Suppressor macrophage treated with lipopolysaccharide for 4 hours (primary cell): ENCODE data around the gene TMTC1.

ENCODE experiments used
- DNase-seq: peaks from one replicate; pipeline ENCODE4 v3.0.0-alpha.2; 2020

The TMTC1 gene

DNA sequence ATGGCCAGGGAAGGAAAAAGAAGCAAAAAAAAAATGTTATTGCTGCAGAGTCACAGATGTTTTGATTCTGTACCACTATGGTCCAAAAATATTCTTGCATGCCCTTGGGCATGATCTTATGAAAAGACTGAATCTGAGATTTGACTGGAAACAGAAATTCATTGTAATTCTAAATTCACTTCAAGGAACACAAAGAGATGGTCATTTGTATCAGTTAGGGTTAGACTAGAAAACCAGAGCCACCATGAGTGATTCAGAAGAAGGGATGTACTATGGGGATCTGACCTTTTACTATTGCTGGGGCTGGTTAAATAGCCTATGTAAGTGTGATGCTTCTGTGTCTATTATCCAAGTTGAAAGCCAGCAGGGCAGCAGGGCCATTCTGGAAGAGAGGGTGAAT is 5.2 kb downstream of the TMTC1 start:
- no peak for DNase-seq

DNA sequence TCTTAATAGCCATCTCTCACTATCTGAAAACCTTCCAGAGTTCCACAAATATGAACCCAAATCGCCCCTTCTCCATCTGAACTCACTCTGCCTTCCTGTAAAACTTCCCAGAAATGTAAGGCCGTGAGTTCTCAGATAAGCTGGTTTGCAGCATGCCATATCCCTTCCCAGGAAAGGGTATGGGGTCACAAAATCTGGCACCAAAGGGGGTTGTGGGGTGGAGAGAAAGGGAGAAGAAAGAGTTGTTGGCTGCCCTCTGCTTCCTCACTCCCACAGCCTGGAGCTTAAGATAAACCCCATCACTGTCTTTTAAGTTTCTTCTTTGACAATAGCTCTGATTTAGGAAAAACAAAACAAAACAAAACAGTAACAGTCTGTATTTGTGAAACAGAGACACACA is 10.7 kb downstream of the TMTC1 start:
- no peak for DNase-seq

DNA sequence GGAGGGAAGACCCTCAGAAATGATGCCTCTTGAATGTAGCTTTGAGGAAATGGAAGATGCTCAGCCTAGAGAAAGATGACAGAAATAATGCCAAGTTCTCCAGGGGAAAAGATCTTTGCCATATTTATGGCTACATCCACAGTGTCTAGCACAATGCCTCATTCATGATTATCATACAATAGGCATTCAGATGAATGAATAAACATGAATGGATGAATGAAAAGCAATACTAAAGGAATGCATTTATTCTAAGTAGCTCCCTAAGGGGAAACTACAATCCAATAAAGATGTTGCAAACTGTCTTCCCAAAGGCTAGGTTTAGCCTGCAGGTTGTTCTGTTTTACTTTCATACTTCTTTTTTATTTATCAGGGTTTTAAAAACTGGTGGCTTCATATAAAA is 12.0 kb downstream of the TMTC1 start:
- no peak for DNase-seq

DNA sequence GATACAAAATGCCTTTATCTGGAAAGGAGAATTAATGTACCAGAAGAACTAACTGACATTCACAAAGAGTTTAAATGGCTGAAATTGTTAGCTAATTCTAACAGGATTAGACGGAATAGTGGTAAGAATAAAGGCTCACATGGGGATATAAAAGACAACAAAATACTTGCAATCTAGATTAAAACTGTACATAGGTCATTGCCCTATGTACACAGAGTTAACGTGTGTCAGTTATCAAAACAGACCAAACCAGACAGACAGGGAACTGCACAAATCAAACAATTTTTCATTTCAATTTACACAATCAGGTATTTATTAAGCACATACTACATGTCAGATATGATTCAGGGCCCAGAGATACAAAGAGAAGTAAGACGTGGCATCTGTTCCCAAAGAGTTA is 12.6 kb downstream of the TMTC1 start:
- DNase-seq = no peak

DNA sequence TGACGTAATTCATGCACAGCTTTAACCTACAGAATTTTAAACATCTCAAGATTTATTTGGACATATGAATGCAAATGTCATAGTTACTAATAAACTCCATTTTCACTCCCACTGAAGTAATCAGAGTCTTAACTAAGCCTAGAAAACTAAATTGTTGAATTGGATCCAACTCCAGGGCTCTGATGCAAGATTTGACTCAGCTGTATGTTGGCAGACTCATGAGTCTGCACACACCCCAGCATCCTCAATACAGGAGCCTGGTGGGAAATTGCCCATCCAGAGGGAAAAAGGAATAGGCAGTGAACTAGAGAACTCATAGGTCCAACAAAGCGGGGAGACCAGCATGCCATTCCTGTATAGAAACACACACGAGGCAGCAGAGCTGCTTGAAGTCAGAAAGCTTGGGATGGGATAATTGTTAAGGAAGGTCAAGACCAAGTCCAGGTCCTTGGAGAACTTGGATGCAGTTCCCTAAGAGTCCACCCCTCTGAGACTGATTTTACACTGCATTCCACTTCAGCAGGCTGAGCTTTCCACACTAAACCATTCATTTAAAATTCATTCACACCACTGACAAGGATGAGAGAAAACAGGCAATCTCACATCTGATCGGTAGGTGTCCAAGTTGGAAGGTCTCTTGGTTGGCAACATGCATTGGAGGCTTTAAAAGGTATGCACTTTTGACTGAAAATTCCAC is 14.4 kb downstream of the TMTC1 start:
- peak; percentile 14 for DNase-seq

DNA sequence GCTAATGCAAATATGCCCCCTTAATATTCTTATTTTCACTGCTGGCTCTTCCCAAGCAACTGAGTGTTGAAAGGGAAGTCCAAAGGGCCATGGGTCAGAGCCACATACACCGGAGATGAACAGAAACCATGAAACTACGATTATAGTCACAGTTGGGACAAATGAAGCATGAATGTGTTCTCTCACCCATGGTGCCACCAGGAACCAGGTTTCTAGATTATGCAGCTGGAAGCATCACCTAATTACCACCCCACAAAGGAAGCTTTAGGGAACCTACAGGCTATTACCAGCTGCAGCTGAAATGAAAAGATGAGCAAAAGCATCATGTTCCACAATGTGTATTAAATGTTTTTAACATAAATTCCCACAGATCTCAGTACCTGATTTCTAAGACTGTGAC is 15.4 kb downstream of the TMTC1 start:
- no peak for DNase-seq

DNA sequence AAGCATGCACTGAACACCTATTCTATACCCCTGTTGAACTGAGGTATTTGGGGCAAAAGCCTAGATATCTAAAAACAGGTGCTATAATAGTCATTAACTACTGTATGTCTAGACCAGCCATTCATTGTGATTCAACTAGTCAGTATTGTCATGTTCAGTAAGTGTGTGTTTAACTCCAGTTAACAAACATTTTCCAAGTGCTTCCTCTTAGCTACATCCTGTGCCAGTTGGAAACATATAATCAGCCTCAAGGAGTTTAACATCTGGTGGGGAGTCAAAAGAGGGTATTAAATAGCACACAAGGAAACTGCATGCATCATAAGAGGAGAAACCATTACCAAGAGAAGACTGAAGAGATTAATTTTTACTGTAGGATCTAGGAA is 20.4 kb downstream of the TMTC1 start:
- no peak for DNase-seq

DNA sequence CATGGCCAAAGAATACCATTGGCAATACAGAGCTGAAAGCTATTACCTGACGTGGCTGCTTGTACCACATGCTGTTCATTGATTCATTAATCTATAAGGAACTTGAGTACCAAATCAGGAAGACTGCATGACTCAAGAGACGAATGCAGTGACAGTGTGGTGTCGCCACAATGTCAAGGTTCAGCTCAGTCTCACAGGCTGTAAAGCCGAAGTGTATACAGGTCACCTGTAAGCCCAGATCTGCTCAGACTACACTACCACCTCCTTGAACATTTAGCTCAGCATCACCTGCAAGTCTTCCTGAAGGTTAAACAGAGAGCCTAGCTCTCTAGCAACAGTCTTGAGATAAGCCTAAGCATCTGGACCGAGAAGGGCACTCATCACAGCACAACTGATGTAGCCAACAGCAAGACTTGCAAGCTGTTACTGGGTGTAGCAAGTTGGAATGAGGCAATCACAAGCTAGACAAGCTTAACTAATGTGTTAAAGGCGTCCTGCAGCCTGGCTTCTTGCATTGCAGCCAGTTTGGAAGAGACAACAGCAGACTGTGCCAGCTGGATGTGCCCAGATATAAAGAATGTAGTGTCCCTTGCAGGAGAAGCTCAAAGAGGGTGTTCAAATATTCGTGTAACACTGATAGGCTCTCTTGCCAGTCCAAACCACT is 21.0 kb downstream of the TMTC1 start:
- no peak for DNase-seq

DNA sequence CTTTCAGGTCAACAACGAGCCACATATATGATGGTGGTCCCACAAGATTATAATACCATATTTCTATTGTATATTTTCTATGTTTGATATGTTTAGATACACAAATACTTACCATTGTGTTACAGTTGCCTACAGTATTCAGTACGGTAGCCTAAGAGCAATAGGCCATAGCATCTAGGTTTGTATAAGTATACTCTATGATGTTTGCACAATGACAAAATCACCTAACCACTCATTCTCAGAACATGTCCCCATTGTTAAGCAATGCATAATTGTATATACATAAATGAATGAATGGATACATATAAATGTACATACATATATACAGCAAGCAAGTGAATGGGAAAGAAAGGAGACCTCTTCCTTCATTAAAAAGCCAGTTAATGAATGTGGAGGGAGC is 23.8 kb downstream of the TMTC1 start:
- DNase-seq = no peak

DNA sequence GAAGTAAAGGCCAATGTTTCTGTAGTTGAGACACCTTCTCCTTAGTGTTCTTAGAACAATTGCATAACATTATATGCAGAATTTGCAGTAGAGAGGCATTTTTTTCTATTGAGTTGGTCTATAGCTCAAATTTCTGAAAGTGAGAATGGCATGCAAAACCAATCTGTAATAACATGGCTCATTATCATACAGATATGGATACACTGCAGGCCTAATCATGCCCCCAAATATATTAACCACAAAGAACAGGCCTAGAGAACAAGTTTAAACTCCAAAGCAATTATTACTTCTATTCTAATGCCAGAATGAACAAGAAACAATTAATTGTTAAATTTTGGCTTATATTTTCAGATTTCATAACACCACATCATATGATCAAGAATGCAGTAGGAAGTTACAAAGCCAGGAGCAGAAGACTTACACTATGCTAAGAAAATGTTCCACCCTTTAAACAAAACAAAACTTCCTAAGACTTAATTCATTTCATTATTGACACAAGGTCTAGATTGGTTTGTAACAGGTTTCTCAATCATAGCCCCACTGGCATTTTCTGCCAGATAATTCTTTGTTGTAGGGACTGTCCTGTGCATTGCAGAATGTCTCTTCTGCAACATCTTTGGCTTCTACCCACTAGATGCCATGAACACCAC is 26.9 kb downstream of the TMTC1 start:
- DNase-seq = no peak

DNA sequence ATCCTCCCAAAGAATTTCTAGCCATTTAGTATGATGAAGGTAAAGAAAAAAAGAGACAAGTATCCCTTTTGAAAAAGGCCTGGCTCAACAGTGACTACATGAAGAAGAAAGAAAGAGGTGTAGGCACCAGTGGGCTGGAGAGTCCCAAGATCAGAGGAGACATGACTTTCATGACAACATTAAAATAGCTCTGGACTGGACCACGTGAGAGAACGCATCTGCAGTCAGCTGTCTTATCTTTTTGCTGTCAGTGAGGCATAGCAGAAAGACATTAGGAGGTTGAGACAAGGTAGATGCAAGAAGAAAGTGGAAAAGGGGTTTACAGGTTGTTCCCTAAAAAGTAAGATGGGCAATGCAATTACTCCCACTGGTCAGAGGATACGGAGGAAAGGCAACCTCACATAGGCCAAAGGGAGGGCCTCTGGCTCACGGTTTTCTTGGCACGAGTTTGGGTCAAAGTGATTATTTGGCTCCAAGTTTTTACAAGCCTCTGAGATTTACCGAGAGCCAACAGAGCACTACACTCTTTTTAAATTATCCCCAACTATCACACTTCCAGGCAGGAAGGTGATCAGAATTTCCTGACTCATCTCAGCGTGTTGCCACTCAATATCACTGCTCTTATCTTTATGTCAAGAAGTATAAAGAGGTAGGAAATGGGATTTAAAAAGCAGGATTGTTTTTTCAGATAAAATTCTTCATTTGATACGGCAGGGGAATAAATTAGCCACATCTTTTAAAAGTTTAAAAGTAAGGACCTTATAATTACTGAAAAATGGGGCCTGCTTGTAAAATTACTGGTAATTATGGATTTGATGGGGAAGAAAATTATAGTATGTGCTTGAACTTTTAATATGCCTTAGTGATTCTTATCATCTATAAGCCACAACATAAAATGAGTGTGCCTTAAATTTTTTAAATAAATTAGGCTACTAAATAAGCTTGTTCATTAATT is 29.2 kb downstream of the TMTC1 start:
- no peak for DNase-seq

DNA sequence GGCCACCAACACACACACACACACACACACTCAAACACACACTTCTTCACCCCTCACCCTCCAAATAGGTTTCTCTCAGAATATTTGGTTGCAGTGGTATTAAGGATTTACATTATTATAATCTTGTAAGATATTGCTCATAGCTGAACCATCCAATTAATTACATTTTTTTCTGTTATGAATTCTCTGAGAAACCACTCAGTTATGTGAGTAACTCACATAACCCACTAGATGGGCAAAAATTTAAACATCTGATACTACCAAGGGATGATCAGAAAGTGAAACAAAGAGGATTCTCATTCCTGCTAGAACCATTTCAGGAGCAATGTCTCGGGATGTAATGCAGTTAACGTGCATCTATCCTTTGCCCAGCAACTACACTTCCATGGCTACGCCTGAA is 31.6 kb downstream of the TMTC1 start:
- DNase-seq = no peak

DNA sequence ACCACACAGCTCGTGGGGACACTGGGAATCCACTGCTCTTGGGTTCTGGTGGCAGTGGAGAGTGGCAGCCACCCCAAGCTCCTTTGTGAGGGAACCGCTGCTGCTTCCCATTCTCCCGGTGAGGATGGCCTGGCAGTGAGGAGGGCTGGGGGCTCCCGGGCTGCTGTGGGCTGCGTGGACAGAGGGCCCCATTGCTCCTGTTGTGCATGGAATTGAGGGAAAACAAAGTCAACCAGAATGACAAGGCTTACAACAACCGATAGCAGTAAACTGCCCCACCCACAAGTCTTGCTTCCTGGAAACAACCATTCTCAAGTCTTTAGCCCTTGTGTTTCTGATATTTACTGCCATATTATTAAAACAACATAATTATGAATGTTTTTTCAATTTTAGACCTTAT is 32.1 kb downstream of the TMTC1 start:
- DNase-seq = no peak

DNA sequence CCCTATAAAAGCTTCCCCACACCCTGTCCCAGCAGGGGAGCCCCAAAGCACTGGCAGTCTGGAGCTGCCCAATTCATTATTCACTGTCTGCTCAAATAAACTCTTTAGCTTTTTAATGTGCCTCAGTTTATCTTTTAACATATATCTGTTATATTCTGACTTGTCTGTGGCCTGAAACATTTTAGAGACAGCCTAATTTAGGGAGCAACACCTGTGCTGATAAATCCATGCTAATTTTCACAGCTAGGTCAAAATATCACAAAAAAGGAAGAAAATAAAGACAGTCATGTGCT is 32.9 kb downstream of the TMTC1 start:
- no peak for DNase-seq

DNA sequence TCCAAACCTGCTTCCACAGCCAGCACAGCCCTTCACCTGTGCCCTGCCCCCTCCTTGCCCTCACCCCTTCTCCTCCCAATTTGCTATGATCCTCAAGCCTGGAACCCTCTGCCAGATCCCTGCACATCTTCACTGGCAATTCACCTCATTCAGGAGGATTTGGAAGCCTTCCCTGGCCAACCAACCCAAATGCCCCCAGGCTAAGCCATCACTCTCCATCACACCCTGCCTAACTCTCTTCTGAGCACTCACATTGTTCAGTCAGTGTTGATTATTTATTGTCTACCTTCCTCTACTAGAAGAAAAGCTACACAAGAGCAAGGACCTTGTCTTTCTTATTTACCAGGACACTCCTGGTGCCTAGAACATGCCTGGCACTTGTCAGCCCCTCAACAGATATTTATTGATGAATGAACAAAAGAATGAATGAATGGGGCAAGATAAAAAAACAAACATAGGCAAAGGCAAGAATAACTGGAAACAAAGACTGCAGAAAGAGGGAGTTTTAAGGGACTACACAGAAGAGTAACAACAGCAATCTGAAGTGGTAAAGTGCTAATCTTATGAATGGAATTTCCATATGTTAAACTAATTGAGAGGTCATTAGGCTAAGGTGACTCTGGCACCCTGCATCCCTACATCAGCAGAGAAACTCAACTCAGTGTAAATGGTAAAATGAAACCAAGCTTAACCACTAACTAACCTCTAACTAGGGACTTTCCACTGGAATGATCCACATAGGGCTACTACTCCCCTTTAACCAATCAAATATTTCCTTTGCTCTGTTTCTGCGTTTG is 33.4 kb downstream of the TMTC1 start:
- DNase-seq = no peak

DNA sequence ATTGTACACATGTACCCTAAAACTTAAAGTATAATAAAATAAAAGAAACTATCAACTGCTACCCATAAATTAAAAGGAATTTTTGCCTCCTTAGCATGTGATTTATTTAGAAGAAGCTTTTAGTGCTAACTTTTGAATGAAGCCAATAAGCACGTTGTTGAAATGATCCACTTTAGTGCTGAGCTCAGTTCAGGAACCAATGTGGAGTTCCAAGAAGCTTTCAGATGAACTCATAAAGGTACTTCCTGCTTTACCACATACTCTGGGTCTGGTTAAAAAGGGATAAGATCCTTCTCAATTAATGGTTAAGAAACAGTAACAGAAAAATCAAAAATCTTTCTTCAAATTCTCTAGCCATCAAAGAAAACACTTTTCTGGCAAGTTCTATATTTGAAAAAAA is 39.4 kb downstream of the TMTC1 start:
- peak; percentile 4 for DNase-seq

DNA sequence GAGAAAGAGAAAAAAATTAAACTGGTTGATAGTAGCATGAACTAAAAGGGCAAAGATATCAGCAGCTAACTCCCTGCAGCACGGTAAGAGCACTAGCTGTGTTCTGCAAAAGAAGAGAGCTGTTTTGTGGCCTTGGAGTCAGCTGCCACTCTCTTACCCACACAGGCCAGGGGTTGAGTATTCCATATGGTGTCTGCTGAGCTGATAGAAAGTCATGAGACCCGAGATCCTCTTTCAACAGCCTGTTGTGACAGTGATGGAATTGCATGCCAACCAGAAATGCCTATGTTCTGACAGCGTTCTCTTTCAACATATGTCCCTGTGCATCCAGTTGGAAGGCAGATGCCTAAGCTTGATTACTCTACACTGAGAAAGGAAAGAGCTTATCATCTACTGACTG is 39.9 kb downstream of the TMTC1 start:
- DNase-seq = peak; percentile 72

DNA sequence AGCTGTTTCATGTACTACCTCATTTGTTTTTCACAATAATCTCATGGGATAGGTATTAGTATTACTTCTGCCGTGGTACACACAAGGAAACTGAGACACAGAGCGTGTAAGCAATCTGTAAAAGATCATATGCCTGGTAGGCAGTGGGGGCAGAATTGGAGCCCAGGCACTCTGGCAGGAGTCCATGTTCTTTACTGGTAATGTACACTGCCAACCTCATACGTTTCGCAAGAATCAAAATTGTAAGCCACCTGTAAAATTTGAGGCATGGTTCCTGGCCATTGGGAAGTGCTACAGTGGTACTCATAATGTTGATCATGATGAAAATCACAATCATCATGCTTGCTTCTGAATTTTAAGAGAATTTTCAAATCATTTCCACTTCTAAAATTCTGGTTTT is 40.7 kb downstream of the TMTC1 start:
- DNase-seq = no peak

DNA sequence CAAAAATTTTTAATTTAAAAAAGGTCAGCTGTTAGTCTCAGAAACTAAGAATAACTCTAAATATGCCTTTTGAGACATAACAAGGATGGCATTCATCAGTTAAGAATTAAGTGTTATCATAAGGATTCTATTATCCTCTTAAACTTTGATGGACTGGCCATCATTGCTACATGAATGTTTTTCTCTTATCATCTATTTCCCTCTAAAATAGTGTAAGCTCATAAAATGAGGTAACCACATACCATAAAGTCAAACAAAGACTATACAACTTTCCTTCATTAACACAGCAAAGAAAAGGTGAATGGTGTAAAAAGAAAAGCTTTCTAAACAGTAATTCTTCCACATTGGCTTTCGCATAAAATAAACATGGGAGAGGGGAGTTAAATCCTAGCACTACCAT is 41.1 kb downstream of the TMTC1 start:
- DNase-seq = no peak

DNA sequence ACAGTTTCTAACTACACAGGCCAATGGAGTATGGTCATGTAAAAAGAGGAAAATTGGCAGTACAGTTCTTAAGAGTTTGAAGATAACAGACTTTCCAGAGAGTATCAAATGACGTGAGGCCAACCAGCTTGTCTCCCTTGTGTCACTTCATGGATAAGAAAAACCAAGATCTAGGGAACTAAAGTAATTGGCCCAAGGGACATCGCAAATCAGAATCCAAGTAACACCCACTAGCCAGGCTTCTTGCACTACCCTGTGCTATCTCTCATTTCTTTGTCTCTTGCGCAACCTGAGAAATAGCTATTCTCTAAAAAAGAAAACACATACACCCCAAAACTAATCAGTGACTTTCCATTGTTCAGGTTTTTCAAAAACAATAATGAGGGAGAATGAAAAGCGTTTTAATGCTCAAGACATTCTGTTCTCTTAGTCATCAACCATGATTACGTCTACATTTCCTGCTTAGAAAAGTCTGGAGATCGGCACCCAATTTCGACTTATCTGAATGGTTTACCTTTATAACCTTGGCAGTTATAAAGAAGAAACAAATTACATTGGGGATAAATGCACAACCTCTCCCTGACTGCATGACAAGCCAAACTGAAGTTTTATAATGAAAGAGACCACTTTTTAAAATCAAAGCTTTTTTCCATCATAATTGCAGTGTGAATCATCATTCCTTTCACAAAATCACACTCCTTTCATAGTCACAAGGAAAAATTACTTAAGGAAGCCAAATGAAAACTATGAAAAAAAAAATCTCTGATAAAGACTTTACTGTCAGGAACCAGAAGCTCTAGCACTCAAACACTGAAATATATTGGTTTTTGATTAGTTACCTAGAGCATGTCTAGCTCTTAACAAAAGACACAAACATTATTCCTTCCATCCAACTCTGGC is 42.1 kb downstream of the TMTC1 start:
- DNase-seq = no peak

DNA sequence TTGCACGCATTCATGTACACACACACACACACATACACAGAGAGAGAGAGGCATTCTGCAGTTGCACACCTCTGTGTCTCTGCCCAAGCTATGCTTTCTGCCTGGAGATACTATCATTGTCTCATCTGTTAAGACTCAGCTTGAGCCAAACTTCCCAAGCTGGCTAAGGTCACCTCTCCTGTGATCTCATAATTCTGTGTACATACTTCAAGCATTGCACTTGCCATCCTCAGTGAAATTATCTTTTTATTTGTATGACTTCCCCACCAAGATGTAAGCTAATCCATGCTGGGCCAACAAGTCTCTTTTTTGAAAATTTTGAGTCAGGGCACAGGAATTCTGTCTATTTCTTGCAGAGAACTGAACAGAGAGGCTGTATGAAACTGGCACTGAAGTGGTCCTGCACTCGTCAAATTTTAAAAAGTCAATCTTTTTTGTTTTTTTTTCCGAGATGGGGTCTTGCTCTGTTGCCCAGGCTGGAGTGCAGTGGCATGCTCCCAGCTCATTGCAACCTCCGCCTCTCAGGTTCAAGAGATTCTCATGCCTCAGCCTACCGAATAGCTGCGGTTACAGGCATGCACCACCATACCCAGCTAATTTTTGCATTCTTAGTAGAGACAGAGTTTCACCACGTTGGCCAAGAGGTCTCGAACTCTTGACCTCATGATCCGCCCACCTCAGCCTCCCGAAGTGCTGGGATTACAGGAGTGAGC is 44.3 kb downstream of the TMTC1 start:
- no peak for DNase-seq
